Nasal cavity respiratory epithelium epithelial cell of viscerocranial mucosa (primary cell): ENCODE results near the gene TRIM77. TPM values are rescaled to one million over a fixed set of nuclear protein-coding genes. Genes with fewer than 3 reads are reported as not detected.

ENCODE experiments used
- total RNA-seq: library from RNA; depleted of rRNA; stranded (reverse); fragments of >200 nt; gene quantifications from 2 replicates; pipeline ENCODE4 v1.2.3, GENCODE V29; 2014

TRIM77 gene
- not detected in 2 replicates for total RNA-seq

DNA sequence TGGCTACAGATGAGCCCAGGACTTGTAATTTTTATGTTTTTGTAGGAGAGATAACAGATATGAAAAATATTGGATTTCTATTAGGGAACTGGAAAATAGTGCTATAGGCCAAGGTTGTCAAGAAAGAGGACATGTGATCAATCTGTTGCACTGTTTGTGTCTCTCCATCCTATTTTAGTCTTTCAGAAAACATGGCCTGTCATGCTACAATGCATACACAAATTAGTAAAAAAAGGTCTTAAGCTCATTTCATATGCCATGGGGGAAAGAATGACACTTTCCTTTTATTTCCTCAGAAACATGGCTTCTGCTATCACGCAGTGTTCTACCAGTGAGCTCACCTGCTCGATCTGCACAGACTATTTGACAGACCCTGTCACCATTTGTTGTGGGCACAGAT, at the start of gene TRIM77:
TSS of gene TRIM77 (plus strand) at position 301 of the 400 bp plus-strand sequence. CDS start at position 301, 0 bp downstream.

Other genes starting within 250 kb of the TRIM77 start
- 0.43 TPM in 1 of 2 replicates, not detected in the other for gene NOX4, start 218.9 kb upstream of the TRIM77 start, total RNA-seq
- gene TRIM49, start 98.3 kb downstream of the TRIM77 start, total RNA-seq: not detected in 2 replicates
- not detected in 2 replicates for gene TRIM64B, start 168.2 kb downstream of the TRIM77 start, total RNA-seq
- not detected in 2 replicates for gene TRIM49D1, start 211.9 kb downstream of the TRIM77 start, total RNA-seq
- gene TRIM49D2, start 213.8 kb downstream of the TRIM77 start, total RNA-seq: not detected in 2 replicates